Measurements from ENCODE around the gene MTM1. TPM values are rescaled to one million over a fixed set of nuclear protein-coding genes. Genes with fewer than 3 reads are reported as not detected.

MTM1 gene
- total RNA-seq, 1 donor from 2014 or later, result 9.8 TPM

DNA sequence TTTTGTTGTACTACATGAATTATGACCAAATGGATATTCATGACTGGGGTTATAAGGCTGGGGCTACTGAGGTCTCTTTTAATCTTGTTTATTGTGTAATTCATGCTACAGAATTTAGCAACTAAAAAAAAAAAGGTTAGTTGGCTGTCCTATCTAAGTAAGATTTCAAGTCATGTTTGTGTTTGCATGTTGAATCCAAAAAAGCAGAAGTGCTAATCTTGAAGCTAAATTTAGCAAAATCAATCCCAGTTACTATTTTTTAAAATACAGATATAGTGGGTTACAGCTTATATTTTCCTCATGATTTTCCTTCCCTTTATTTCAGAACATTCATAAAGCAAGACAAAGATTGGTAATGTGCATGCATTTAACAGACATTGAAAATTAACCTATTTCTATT lies 144.2 kb downstream of the MTM1 start:
- TF ChIP-seq, protein P1, sequence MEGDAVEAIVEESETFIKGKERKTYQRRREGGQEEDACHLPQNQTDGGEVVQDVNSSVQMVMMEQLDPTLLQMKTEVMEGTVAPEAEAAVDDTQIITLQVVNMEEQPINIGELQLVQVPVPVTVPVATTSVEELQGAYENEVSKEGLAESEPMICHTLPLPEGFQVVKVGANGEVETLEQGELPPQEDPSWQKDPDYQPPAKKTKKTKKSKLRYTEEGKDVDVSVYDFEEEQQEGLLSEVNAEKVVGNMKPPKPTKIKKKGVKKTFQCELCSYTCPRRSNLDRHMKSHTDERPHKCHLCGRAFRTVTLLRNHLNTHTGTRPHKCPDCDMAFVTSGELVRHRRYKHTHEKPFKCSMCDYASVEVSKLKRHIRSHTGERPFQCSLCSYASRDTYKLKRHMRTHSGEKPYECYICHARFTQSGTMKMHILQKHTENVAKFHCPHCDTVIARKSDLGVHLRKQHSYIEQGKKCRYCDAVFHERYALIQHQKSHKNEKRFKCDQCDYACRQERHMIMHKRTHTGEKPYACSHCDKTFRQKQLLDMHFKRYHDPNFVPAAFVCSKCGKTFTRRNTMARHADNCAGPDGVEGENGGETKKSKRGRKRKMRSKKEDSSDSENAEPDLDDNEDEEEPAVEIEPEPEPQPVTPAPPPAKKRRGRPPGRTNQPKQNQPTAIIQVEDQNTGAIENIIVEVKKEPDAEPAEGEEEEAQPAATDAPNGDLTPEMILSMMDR (conservative IDR thresholded peaks at IDR 0.05), result no peak
- H3K9me3 Mint-ChIP-seq, result no peaks in the 10 kb centered on the region
- no peak overlapping the region for H3K4me3 Mint-ChIP-seq
- peaks cover 7% of the 10 kb centered on the region for H3K36me3 Mint-ChIP-seq
- H3K27me3 Mint-ChIP-seq, result no peaks in the 10 kb centered on the region
- H3K27ac Mint-ChIP-seq, result no peak overlapping the region
- no peaks in the 10 kb centered on the region for H3K4me1 Mint-ChIP-seq (ENCODE audit: unreplicated experiment)
- no peak for DNase-seq (ENCODE audit: extremely low spot score, unreplicated experiment)

DNA sequence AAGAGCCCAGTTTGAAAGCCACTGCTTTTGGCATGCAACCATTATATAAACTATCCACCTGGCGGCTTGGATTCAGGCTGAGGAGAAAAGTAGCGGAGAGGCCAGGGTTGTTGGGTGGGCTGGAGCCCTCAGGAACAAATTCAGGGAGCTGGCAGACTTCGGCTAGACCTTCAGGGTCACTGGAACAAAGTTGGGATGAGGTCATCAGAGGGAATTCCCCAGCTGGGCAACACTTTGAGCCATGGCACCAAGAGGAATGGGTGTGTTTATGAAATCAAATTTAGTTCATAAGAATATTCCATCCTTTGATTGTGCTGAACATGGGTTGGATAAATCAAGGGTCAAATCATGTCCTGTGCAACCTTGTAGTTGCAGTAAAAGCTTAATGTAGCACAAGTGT lies 146.8 kb downstream of the MTM1 start:
- Mint-ChIP-seq H3K4me3 (no peak overlapping the region), H3K27ac (no peak overlapping the region)

GRCh38 chrX:150719621-150720020 lies 151.2 kb downstream of the MTM1 start:
- Mint-ChIP-seq H3K27me3 (no peaks in the 10 kb centered on the region), H3K36me3 (peaks cover 3% of the 10 kb centered on the region), H3K4me3 (no peak overlapping the region)

More for the DNA sequence above, 146.8 kb downstream of the MTM1 start:
- no peaks in the 10 kb centered on the region for H3K4me1 Mint-ChIP-seq (ENCODE audit: unreplicated experiment)
- H3K27me3 Mint-ChIP-seq, result no peaks in the 10 kb centered on the region
- no peaks in the 10 kb centered on the region for H3K36me3 Mint-ChIP-seq
- no peaks in the 10 kb centered on the region for H3K9me3 Mint-ChIP-seq
- DNase-seq (ENCODE audit: extremely low spot score, unreplicated experiment), result no peak
- TF ChIP-seq, protein P1 (conservative IDR thresholded peaks at IDR 0.05), result no peak

More at GRCh38 chrX:150719621-150720020, 151.2 kb downstream of the MTM1 start:
- no peaks in the 10 kb centered on the region for H3K9me3 Mint-ChIP-seq
- TF ChIP-seq, protein P1 (conservative IDR thresholded peaks at IDR 0.05), result no peak
- DNase-seq (ENCODE audit: extremely low spot score, unreplicated experiment), result no peak
- no peaks in the 10 kb centered on the region for H3K4me1 Mint-ChIP-seq (ENCODE audit: unreplicated experiment)
- H3K27ac Mint-ChIP-seq, result no peak overlapping the region

Other genes starting within 250 kb of the MTM1 start
- gene MAMLD1, start 205.3 kb upstream of the MTM1 start, total RNA-seq (ENCODE audit: low replicate concordance), result 3.0 and 7.0 TPM in 2 replicates
- 21.8 and 28.0 TPM in 2 replicates for gene MTMR1, start 124.8 kb downstream of the MTM1 start, total RNA-seq (ENCODE audit: low replicate concordance)